Thoracic aorta (tissue), 2 donors: Measurements from ENCODE around the gene ESR2. TPM values are rescaled to one million over a fixed set of nuclear protein-coding genes. Genes with fewer than 3 reads are reported as not detected.

Source experiments
- ATAC-seq: fragments of 150-250 bp; one replicate; pipeline ENCODE4 v1.8.0; 2017; ENCODE audit warnings: low read depth; ENCODE audit not compliant: insufficient number of reproducible peaks, low FRiP score
- DNase-seq: peaks from one replicate; pipeline ENCODE4 v3.0.0-alpha.2; 2020; ENCODE audit warnings: low spot score
- H3K27ac ChIP-seq, 2 donors: fragments of 200-600 bp; sonication (generic); 1 replicate in 1 of 2; 2 replicates in 1 of 2; pipeline ENCODE4 v1.5.1; 2016; ENCODE audit warnings: mild to moderate bottlenecking in 2 of 2, moderate library complexity in 2 of 2
- H3K27me3 ChIP-seq: fragments of 200-600 bp; sonication (generic); replicated peaks from 2 replicates; pipeline ENCODE4 v1.6.0; 2016; ENCODE audit warnings: mild to moderate bottlenecking; ENCODE audit not compliant: insufficient read depth
- H3K36me3 ChIP-seq: fragments of 200-600 bp; sonication (generic); one replicate; pipeline ENCODE4 v1.5.1; 2016
- H3K4me1 ChIP-seq, 2 donors: fragments of 200-600 bp; sonication (generic); 1 replicate in 1 of 2; 2 replicates in 1 of 2; pipeline versions ENCODE4 v1.5.1 to v1.6.0; 2016; ENCODE audit warnings: low read depth in 2 of 2, mild to moderate bottlenecking in 1 of 2; ENCODE audit not compliant: control insufficient read depth in 1 of 2
- H3K4me3 ChIP-seq: fragments of 200-600 bp; sonication (generic); 2 replicates; pipeline ENCODE4 v1.5.1; 2016; ENCODE audit warnings: mild to moderate bottlenecking
- H3K9me3 ChIP-seq: fragments of 200-600 bp; sonication (generic); 2 replicates; pipeline ENCODE4 v1.5.1; 2016
- total RNA-seq, 2 donors: library from RNA; depleted of rRNA; stranded (reverse); fragments of >200 nt; gene quantifications; one replicate each; pipeline versions ENCODE4 v1.1.0 to v1.2.3, GENCODE V29; 2016
- TF ChIP-seq, protein P1 (sequence below): fragments of 200-600 bp; sonication (generic); IDR thresholded peaks from one replicate; pipeline ENCODE4 v1.5.1; 2019; ENCODE audit warnings: antibody characterized with exemption

The ESR2 gene
- total RNA-seq, 2 donors from 2014 or later = 0.27 to 0.71 TPM

DNA sequence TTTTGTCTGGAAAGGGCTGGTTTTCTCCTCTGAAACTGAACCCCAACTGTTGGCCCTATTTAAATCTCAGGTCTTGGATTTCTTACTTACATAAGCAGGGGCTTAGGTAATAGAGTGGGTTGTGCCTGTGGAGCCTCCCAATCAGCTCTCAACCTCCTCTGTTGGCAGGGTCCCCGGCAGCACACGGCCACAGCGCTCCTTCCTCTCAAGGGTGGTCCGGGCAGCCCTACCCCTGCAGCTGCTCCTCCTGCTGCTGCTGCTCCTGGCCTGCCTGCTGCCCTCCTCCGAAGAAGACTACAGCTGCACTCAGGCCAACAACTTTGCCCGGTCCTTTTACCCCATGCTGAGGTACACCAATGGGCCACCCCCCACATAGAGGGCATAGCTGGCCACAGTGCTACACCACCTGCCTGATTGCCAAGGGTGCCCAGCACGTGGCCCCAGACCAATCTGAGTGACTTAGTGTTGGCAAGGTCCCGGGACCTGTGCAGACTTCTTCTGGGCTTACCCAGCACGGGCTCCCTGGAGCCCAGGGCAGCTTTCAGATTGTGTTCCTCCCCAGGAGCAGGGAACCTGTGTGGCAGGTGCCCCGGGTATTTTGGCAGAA, 68.9 kb downstream of the ESR2 start:
- ATAC-seq (no peak), DNase-seq (no peak)
- Histone ChIP-seq H3K4me1 (no peaks in the 10 kb centered on the region), H3K9me3 (no peaks in the 10 kb centered on the region), H3K27ac (no peak overlapping the region), H3K36me3 (peaks cover 59% of the 10 kb centered on the region), H3K4me3 (no peak overlapping the region), H3K27me3 (no peaks in the 10 kb centered on the region)
- TF ChIP-seq, protein P1, sequence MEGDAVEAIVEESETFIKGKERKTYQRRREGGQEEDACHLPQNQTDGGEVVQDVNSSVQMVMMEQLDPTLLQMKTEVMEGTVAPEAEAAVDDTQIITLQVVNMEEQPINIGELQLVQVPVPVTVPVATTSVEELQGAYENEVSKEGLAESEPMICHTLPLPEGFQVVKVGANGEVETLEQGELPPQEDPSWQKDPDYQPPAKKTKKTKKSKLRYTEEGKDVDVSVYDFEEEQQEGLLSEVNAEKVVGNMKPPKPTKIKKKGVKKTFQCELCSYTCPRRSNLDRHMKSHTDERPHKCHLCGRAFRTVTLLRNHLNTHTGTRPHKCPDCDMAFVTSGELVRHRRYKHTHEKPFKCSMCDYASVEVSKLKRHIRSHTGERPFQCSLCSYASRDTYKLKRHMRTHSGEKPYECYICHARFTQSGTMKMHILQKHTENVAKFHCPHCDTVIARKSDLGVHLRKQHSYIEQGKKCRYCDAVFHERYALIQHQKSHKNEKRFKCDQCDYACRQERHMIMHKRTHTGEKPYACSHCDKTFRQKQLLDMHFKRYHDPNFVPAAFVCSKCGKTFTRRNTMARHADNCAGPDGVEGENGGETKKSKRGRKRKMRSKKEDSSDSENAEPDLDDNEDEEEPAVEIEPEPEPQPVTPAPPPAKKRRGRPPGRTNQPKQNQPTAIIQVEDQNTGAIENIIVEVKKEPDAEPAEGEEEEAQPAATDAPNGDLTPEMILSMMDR = no peak

DNA sequence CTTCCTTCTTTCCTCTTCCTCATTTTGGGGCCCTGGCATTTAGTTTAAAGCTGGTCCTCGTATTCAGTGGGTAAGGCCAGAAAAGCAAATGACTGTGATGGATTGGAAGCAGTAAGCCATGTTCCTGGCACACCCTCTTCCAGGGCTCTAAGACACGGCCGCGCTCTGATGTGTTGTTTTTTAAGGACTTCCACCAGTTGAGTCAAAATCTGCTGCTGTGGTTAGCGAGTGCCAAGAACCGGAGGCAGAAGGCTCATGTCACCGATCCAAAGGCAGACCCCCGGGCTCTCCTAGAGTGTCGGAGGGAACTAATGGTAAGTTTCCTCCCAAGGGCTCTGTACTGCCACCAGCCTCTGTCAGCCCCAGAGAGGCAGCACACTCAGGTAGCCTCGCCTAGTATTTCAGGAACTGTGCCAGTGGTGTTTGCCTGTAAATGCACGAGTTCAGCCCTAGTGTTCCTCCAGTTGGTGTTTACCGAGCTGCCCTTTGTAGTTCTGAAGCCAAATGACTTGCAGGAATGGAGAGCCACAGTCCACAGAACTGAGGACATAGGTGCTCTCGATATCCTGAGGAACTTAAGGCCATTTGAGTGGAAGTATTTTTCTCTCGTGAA, 72.7 kb downstream of the ESR2 start:
- Histone ChIP-seq H3K9me3 (no peaks in the 10 kb centered on the region), H3K27me3 (no peaks in the 10 kb centered on the region), H3K27ac (no peak overlapping the region), H3K4me3 (no peak overlapping the region), H3K36me3 (peaks cover 46% of the 10 kb centered on the region), H3K4me1 (peaks cover 0 to 11% of the 10 kb centered on the region in 2 donors)
- DNase-seq = no peak
- TF ChIP-seq, protein P1 = no peak
- no peak for ATAC-seq

DNA sequence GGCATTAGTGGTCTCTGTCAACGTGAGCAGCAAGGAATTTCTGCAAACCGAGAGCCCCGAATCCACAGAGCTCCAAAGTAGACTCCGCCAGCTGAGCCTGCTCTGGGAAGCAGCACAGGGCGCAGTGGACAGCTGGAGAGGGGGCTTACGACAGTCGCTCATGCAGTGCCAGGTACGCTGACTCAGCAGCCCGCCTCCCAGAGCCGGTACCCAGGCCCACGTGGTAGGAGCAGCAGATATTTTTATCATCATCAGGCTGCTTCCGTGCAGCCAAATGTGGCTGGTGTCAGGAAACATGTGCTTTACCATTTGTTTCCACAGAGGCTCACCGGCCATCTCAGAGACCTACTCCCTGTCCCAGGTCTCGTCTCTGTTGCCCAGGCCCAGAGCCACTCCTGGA, 73.7 kb downstream of the ESR2 start:
- Histone ChIP-seq H3K27ac (no peak overlapping the region), H3K4me1 (peaks cover 0 to 11% of the 10 kb centered on the region in 2 donors), H3K36me3 (peaks cover 46% of the 10 kb centered on the region), H3K9me3 (no peaks in the 10 kb centered on the region), H3K4me3 (no peak overlapping the region), H3K27me3 (no peaks in the 10 kb centered on the region)
- TF ChIP-seq, protein P1 = no peak
- ATAC-seq (no peak), DNase-seq (no peak)

DNA sequence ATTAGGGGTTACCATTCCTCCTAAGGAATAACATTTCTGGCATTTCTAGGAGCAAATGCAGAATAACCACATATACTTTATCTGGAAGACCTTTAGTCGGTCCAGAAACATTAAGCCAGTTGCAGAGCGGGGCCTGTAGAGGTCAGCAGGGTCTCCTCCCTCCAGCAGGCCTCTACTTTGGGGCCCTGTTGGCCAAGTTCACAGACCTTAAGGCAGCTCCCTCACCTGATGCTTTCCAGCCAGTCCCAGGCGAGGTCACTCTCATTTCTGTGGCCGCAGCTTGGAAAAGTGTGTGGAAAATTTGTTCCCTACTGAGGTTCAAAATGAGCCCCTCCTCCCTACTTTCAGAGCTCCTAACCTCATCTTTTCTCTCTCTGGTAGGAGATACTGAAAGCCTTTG, 74.1 kb downstream of the ESR2 start:
- peaks cover 0 to 11% of the 10 kb centered on the region in 2 donors for H3K4me1 ChIP-seq
- no peaks in the 10 kb centered on the region for H3K9me3 ChIP-seq
- no peaks in the 10 kb centered on the region for H3K27me3 ChIP-seq
- H3K36me3 ChIP-seq = peaks cover 46% of the 10 kb centered on the region
- ATAC-seq = no peak
- H3K27ac ChIP-seq = no peak overlapping the region
- TF ChIP-seq, protein P1 = no peak
- no peak for DNase-seq
- H3K4me3 ChIP-seq = no peak overlapping the region

DNA sequence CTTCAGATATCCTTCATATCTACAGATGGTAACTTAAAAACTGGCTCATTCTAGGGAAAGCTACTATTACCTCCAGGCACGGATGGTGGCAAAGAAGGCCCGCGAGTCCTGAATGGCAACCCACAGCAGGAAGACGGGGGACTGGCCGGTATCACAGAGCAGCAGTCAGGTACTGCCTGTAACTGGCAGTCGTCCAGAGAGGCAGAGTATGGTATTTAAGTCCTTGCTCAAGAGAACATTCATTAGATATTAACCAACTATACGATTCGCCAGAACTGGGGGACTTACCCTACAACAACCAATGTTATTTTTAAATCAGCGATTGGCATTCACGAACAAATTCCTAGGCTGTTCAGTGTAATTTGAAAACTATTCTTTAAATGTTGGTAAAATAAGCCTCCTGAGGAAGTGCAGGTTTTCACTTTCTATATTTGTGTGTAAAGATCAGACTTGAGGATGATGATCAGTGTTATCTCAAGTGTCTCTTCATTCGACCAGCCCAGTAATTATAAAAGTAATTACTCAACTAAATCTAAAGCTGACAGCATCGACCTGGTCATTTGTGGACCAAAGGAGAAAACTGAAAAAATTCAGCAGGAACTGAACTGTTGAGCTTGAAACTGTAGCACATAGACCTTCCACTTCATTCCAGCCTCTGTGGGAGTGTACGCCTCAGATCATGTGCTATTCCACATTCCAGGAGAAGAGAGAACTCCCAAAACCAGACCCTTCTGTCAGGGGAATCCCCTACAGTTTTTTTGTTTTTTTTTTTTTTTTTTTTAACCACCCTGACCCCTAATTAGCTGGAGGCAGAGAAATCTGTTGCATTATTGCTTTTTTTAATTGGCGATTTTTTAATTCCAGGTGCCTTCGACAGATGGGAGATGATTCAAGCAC, 75.6 kb downstream of the ESR2 start:
- DNase-seq (no peak), ATAC-seq (no peak)
- H3K27me3 ChIP-seq = no peaks in the 10 kb centered on the region
- peaks cover 39% of the 10 kb centered on the region for H3K36me3 ChIP-seq
- no peak overlapping the region for H3K4me3 ChIP-seq
- TF ChIP-seq, protein P1 = no peak
- H3K9me3 ChIP-seq = no peaks in the 10 kb centered on the region
- no peak overlapping the region for H3K27ac ChIP-seq
- H3K4me1 ChIP-seq = peaks cover 2 to 19% of the 10 kb centered on the region in 2 donors
